HG02884 (cell line): ENCODE data around the gene ELMO3.

Source experiments
- ATAC-seq: cut with Tn5 transposase; IDR thresholded peaks from one replicate; pipeline ENCODE4 v1.9.1; 2021; ENCODE audit warnings: mild to moderate bottlenecking, moderate library complexity; ENCODE audit not compliant: unreplicated experiment

Gene ELMO3

GRCh38 chr16:67252609-67253497 is 53.9 kb downstream of the ELMO3 start:
- no peak for ATAC-seq
